ENCODE measurements around the gene KCNN3.

KCNN3 gene

GRCh38 chr1:154901591-154901990, 31.5 kb upstream of the KCNN3 start:
- TF ChIP-seq PAX5 (IDR thresholded peaks at IDR 0.05; ENCODE audit: insufficient read depth, low read length, severe bottlenecking) (no peak), SPI1 (IDR thresholded peaks at IDR 0.05; ENCODE audit: low read depth, low read length) (no peak), POLR2A (IDR thresholded peaks at IDR 0.05; ENCODE audit: low read depth, low read length) (no peak), TAF1 (IDR thresholded peaks at IDR 0.05; ENCODE audit: low read depth, low read length) (no peak), POU2F2 (IDR thresholded peaks at IDR 0.05; ENCODE audit: low read depth, low read length) (no peak), POLR2AphosphoS5 (IDR thresholded peaks at IDR 0.05; ENCODE audit: low read depth, low read length) (no peak)
- no peak for FAIRE-seq
- no peak for DNase-seq (ENCODE audit: insufficient read length, low spot score)

- TF ChIP-seq PAX5 (IDR thresholded peaks at IDR 0.05; ENCODE audit: insufficient read depth, low read length, severe bottlenecking) (no peak), SPI1 (IDR thresholded peaks at IDR 0.05; ENCODE audit: low read depth, low read length) (no peak), POU2F2 (IDR thresholded peaks at IDR 0.05; ENCODE audit: low read depth, low read length) (no peak), POLR2AphosphoS5 (IDR thresholded peaks at IDR 0.05; ENCODE audit: low read depth, low read length) (no peak), POLR2A (IDR thresholded peaks at IDR 0.05; ENCODE audit: low read depth, low read length) (no peak), TAF1 (IDR thresholded peaks at IDR 0.05; ENCODE audit: low read depth, low read length) (no peak)
- DNase-seq (ENCODE audit: insufficient read length, low spot score) (no peak), FAIRE-seq (no peak)
These were observed 29.0 kb upstream of the KCNN3 start for GRCh38 chr1:154899041-154899440.

GRCh38 chr1:154896771-154897286, 26.7 kb upstream of the KCNN3 start:
- FAIRE-seq (no peak), DNase-seq (ENCODE audit: insufficient read length, low spot score) (no peak)
- TF ChIP-seq POLR2AphosphoS5 (IDR thresholded peaks at IDR 0.05; ENCODE audit: low read depth, low read length) (no peak), SPI1 (IDR thresholded peaks at IDR 0.05; ENCODE audit: low read depth, low read length) (no peak), POU2F2 (IDR thresholded peaks at IDR 0.05; ENCODE audit: low read depth, low read length) (no peak), POLR2A (IDR thresholded peaks at IDR 0.05; ENCODE audit: low read depth, low read length) (no peak), TAF1 (IDR thresholded peaks at IDR 0.05; ENCODE audit: low read depth, low read length) (no peak), PAX5 (IDR thresholded peaks at IDR 0.05; ENCODE audit: insufficient read depth, low read length, severe bottlenecking) (no peak)

GRCh38 chr1:154895798-154896197, 25.7 kb upstream of the KCNN3 start:
- FAIRE-seq (no peak), DNase-seq (ENCODE audit: insufficient read length, low spot score) (no peak)
- TF ChIP-seq TAF1 (IDR thresholded peaks at IDR 0.05; ENCODE audit: low read depth, low read length) (no peak), PAX5 (IDR thresholded peaks at IDR 0.05; ENCODE audit: insufficient read depth, low read length, severe bottlenecking) (no peak), POLR2AphosphoS5 (IDR thresholded peaks at IDR 0.05; ENCODE audit: low read depth, low read length) (no peak), SPI1 (IDR thresholded peaks at IDR 0.05; ENCODE audit: low read depth, low read length) (no peak), POU2F2 (IDR thresholded peaks at IDR 0.05; ENCODE audit: low read depth, low read length) (no peak), POLR2A (IDR thresholded peaks at IDR 0.05; ENCODE audit: low read depth, low read length) (no peak)

- DNase-seq (ENCODE audit: insufficient read length, low spot score): no peak
These were observed 21.4 kb upstream of the KCNN3 start for GRCh38 chr1:154891452-154891851.

GRCh38 chr1:154888757-154889156, 18.7 kb upstream of the KCNN3 start:
- no peak for DNase-seq (ENCODE audit: insufficient read length, low spot score)
- FAIRE-seq: no peak
- TF ChIP-seq POLR2AphosphoS5 (IDR thresholded peaks at IDR 0.05; ENCODE audit: low read depth, low read length) (no peak), TAF1 (IDR thresholded peaks at IDR 0.05; ENCODE audit: low read depth, low read length) (no peak), POLR2A (IDR thresholded peaks at IDR 0.05; ENCODE audit: low read depth, low read length) (no peak), SPI1 (IDR thresholded peaks at IDR 0.05; ENCODE audit: low read depth, low read length) (no peak), POU2F2 (IDR thresholded peaks at IDR 0.05; ENCODE audit: low read depth, low read length) (no peak), PAX5 (IDR thresholded peaks at IDR 0.05; ENCODE audit: insufficient read depth, low read length, severe bottlenecking) (no peak)

More at GRCh38 chr1:154891452-154891851, 21.4 kb upstream of the KCNN3 start:
- no peak for TF ChIP-seq SPI1 (IDR thresholded peaks at IDR 0.05; ENCODE audit: low read depth, low read length)
- no peak for TF ChIP-seq TAF1 (IDR thresholded peaks at IDR 0.05; ENCODE audit: low read depth, low read length)
- TF ChIP-seq POLR2AphosphoS5 (IDR thresholded peaks at IDR 0.05; ENCODE audit: low read depth, low read length): no peak
- no peak for TF ChIP-seq POU2F2 (IDR thresholded peaks at IDR 0.05; ENCODE audit: low read depth, low read length)
- no peak for TF ChIP-seq POLR2A (IDR thresholded peaks at IDR 0.05; ENCODE audit: low read depth, low read length)
- TF ChIP-seq PAX5 (IDR thresholded peaks at IDR 0.05; ENCODE audit: insufficient read depth, low read length, severe bottlenecking): no peak
- FAIRE-seq: no peak

- FAIRE-seq: peak; percentile 67
- TF ChIP-seq POU2F2 (IDR thresholded peaks at IDR 0.05; ENCODE audit: low read depth, low read length) (no peak), TAF1 (IDR thresholded peaks at IDR 0.05; ENCODE audit: low read depth, low read length) (no peak), POLR2A (IDR thresholded peaks at IDR 0.05; ENCODE audit: low read depth, low read length) (no peak), PAX5 (IDR thresholded peaks at IDR 0.05; ENCODE audit: insufficient read depth, low read length, severe bottlenecking) (no peak), POLR2AphosphoS5 (IDR thresholded peaks at IDR 0.05; ENCODE audit: low read depth, low read length) (no peak), SPI1 (IDR thresholded peaks at IDR 0.05; ENCODE audit: low read depth, low read length) (no peak)
- no peak for DNase-seq (ENCODE audit: insufficient read length, low spot score)
These were observed 16.4 kb upstream of the KCNN3 start for GRCh38 chr1:154886281-154887015.

- DNase-seq (ENCODE audit: insufficient read length, low spot score): no peak
- FAIRE-seq: no peak
- TF ChIP-seq POLR2A (IDR thresholded peaks at IDR 0.05; ENCODE audit: low read depth, low read length) (no peak), POLR2AphosphoS5 (IDR thresholded peaks at IDR 0.05; ENCODE audit: low read depth, low read length) (no peak), TAF1 (IDR thresholded peaks at IDR 0.05; ENCODE audit: low read depth, low read length) (no peak)
These were observed 15.0 kb upstream of the KCNN3 start for GRCh38 chr1:154884869-154885701.

Measured in GM12891 (cell line).